ENCODE measurements around the gene AKTIP.

GRCh38 chr16:53492503-53492902, 10.5 kb downstream of the AKTIP start:
- TF ChIP-seq EZH2phosphoT487 (IDR thresholded peaks at IDR 0.05; ENCODE audit: borderline replicate concordance, low read length), result no peak
- no peak for TF ChIP-seq CTCF (IDR thresholded peaks at IDR 0.05; ENCODE audit: low read depth, low read length, poor library complexity, severe bottlenecking)

Data from DOHH2 (cell line).